GM18858 (cell line): ENCODE results near the gene PLEKHM3.
"Not testable (repeated sequence)": the region's sequence is repeated elsewhere in the genome, so short reads cannot be mapped to it uniquely, and the experiment has no call there.

Source experiments
- ATAC-seq: cut with Tn5 transposase; IDR thresholded peaks from one replicate; pipeline ENCODE4 v1.9.1; 2021; ENCODE audit not compliant: unreplicated experiment

PLEKHM3 gene

GRCh38 chr2:207951734-207952470, 73.4 kb downstream of the PLEKHM3 start:
- ATAC-seq = no peak

DNA sequence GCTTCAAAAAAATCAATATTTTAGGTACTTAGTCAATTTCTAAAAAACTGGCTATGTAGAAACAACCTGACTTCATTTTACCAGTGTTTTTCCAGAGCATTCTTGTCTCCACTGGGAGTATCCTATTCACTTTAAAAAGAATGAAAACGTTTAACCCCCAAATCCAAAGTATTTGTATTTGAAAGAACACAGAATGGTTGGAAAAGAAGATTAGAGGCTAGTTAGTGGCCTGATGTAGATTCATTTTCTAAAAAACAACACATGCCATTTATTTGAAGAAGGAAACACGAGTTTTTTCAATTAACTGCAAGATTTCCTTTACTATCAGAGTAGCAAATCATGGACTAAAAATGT, 74.6 kb downstream of the PLEKHM3 start:
- ATAC-seq = no peak

DNA sequence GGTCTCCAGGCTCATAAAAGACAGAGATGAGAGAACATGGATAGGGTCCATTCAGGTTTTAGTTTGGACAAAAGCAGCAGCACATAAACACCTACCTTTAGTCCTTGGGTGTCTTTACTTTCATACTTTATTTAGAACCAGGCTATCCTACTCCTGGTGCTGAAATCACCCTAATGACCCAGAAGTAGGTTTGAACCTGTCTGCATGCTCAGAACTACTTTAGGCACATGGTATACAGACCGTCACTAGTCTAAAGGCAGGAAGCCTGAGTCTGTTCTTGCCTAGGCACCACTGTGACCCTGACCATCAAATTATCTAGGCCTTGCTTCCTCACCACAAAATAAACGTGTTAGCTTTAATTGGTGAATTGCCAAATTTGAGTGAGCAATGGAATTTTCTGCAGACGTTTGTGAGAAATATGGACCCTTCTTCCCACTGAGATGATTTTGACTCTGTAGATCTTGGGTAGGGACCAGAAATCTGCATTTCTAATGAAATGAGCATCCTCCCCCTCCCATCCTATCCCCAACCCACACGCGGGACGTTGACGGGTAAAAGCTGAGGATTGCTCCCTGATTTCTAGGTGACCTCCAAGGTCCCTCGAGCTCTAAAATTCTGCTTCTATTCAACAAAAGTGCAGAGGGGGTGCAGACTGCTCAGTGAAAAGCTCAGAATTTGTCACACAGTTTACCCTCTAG, 75.1 kb downstream of the PLEKHM3 start:
- ATAC-seq = no peak

DNA sequence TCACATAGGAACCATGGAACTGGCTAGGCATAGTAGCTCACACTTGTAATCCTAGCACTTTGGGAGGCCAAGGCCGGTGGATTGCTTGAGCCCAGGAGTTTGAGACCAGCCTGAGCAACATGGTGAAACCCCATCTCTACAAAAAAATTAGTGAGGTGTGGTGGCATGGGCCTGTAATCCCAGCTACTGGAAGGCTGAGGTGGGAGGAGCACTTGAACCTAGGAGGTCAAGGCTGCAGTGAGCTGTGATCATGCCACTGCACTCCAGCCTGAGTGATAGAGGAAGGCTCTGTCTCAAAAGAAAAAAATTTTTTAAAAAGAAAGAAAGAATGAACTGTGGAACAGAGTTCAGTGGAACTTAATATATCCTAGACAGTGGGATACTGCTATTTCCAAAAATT, 76.1 kb downstream of the PLEKHM3 start:
- not testable (repeated sequence) for ATAC-seq

GRCh38 chr2:207944979-207945600, 80.2 kb downstream of the PLEKHM3 start:
- ATAC-seq = no peak

- no peak for ATAC-seq
Observed at GRCh38 chr2:207944334-207944733, 81.0 kb downstream of the PLEKHM3 start.

DNA sequence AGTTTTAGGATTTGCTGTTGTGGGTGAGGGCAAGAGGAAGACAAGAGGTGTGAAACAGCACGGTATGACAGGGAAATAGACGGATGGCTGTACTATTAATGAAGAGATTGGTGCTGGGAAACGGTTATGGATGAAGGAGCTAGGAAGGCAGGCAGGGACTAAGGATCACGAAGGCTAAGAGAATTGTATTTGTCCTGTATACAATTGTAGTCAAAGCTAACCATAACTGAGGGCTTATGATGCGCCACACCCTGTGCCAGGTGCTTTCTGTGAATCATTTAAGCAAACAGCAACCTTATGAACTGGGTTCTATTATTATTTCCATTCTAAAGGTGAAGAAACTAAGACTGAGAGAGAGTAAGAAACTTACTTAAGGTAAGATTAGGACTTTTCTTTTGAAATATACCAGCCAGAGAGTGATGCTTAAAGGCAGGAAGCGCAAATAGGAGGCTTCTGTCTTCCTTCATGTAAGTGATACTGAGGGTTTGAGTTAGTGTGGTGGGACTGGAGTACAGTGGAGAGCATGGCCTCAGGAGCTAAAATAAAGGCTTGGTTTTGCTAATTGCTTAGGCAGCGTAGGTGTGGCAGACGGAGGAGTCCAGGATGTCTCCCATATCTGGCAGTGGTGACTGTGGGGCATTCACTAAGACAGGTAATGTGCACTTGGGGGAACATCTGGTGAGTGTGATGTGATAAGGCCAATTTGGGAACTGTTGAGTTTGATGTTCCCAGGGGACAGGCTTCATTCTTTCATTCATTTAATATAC, 85.8 kb downstream of the PLEKHM3 start:
- ATAC-seq = no peak

- ATAC-seq = no peak
Observed at GRCh38 chr2:207938886-207939285, 86.4 kb downstream of the PLEKHM3 start.

DNA sequence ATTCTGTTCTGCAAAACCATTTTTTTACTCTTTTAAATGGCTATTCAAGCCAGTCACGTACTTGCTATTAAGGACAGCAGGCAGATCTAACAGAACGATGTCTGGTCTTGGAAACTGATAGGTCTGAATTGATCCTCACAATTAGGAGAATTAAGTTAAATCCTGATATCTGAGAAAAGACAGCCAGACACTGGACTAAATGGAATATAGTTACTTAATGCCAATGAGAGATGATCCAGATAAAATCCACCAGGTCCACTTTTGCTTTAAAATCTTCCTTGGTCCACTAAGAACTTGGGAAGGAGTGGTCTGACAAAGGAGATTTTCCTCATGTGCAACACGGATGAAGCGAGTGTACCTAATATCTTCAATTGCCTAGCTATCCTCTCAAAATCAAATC, 86.9 kb downstream of the PLEKHM3 start:
- ATAC-seq = no peak

- ATAC-seq = no peak
Observed at GRCh38 chr2:207937823-207938222, 87.5 kb downstream of the PLEKHM3 start.

DNA sequence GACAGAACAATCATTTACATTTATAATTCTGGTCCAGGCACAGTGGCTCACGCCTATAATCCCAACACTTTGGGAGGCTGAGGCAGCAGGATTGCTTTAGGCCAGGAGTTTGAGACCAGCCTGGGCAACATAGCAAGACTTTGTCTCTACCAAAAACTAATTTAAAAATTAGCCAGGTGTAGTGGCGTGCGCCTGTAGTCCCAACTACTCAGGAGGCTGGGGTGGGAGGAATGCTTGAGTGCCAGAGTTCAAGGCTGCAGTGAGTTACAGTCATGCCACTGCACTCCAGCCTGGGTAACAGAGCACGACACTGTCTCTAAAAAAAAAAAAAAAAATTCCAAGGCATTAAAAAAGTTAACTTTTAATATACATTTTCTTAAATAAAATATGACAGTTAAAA, 88.1 kb downstream of the PLEKHM3 start:
- ATAC-seq = no peak

GRCh38 chr2:207936380-207936779, 88.9 kb downstream of the PLEKHM3 start:
- no peak for ATAC-seq

DNA sequence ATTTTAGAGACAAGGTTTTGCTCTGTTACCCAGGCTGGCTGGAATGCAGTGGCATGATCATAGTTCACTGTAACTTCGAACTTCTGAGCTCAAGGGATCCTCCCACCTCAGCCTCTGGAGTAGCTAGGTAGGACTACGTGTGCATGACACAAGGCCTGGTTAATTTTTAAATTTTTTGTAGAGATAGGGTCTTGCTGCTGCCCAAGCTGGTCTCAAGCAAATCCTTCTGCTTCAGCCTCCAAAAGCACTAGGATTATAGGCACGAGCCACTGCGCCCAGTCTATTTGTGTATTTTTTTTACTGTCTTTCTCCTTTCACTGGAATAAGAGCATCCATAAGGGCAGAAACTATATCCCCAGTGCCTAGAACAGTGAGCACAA, 89.3 kb downstream of the PLEKHM3 start:
- ATAC-seq = no peak

DNA sequence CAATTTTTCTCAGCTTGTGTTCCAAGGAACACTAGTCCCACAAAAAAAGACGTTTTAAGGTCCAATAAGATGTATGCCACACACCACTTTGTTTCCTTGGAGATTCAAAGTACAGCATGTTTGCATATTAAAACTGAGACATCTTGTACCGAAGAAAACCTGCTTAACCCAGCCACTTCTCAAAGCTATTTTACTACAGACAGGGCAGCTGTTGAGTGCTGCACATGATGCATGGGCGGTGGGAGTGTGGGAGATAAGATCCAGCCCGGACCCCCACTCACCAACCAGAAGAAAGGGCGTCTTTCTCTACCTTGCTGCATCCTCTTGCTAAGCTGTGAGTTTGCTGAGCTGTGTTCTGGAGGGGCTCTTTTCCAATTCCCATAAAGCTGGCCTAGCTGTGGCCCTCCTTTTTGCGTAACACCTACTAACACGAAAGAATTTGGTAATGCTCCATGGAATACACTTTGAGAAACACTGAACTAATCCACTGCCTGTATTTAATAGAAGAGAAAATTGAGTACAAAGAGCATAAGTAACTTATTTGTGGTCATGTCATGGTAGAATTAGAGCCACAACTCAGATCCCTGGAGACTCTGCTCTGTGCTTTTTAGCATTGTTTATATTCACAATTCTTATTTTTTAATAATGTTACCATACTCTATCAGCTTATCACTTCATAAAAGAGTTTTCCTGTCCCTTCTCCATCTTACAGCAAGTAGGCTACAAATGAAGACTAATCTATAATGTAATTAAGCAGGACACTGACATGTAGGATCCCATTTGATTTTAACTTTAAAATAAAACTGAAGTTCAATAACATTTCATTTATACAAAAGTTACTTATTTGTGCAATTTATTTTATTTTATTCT, 90.0 kb downstream of the PLEKHM3 start:
- ATAC-seq = no peak

GRCh38 chr2:207934720-207935119, 90.6 kb downstream of the PLEKHM3 start:
- no peak for ATAC-seq

- ATAC-seq = no peak
Observed at GRCh38 chr2:207933396-207934065, 91.8 kb downstream of the PLEKHM3 start.

- ATAC-seq = no peak
Observed at GRCh38 chr2:207932106-207932505, 93.2 kb downstream of the PLEKHM3 start.

GRCh38 chr2:207930747-207931146, 94.6 kb downstream of the PLEKHM3 start:
- no peak for ATAC-seq

GRCh38 chr2:207929923-207930322, 95.4 kb downstream of the PLEKHM3 start:
- no peak for ATAC-seq

- no peak for ATAC-seq
Observed at GRCh38 chr2:207928079-207928478, 97.2 kb downstream of the PLEKHM3 start.
